Measurements from ENCODE around the gene CPNE8. TPM values are rescaled to one million over a fixed set of nuclear protein-coding genes. Genes with fewer than 3 reads are reported as not detected.

CPNE8 gene
- total and polyA plus RNA-seq, 2 donors (not counting 1 experiment from before 2014, with no cell fraction given): 1.5 to 1.6 TPM

GRCh38 chr12:38633511-38633910 lies 271.9 kb downstream of the CPNE8 start:
- no peak for DNase-seq
- Mint-ChIP-seq H3K4me3 (no peak overlapping the region), H3K27me3 (no peaks in the 10 kb centered on the region), H3K4me1 (no peaks in the 10 kb centered on the region), H3K27ac (no peak overlapping the region), H3K9me3 (ENCODE audit: insufficient read depth) (peaks cover 6% of the 10 kb centered on the region)
- H4K20me1 ChIP-seq (ENCODE audit: control insufficient read depth, insufficient read depth, low read length, poor library complexity, severe bottlenecking): no peaks in the 10 kb centered on the region
- no peak overlapping the region for H3K27ac ChIP-seq (ENCODE audit: low read length in 2 of 2)
- no peak overlapping the region for H3K4me2 ChIP-seq (replicated peaks; ENCODE audit: low read depth, low read length, poor library complexity, severe bottlenecking)
- no peaks in the 10 kb centered on the region for H3K9me3 ChIP-seq (ENCODE audit: control extremely low read depth in 1 of 3, control insufficient read depth in 2 of 3, insufficient read depth in 1 of 3, low read length in 2 of 3)
- no peak for TF ChIP-seq CTCF (IDR thresholded peaks at IDR 0.05)
- no peak overlapping the region for H3K9ac ChIP-seq (ENCODE audit: low read length)
- no peak overlapping the region for H2AFZ ChIP-seq (ENCODE audit: insufficient read depth, low read depth, low read length, poor library complexity, severe bottlenecking)
- H3K4me1 ChIP-seq (ENCODE audit: control insufficient read depth in 2 of 2, insufficient read depth in 2 of 2, low read length in 2 of 2): no peaks in the 10 kb centered on the region
- WGBS (ENCODE audit: insufficient coverage): 71% methylated on average over 1 of the region's 4 CpGs
- no peaks in the 10 kb centered on the region for H3K27me3 ChIP-seq (replicated peaks in 1 of 4; ENCODE audit: control extremely low read depth in 1 of 4, control insufficient read depth in 3 of 4, insufficient read depth in 4 of 4, low read length in 3 of 4)
- H3K36me3 ChIP-seq (replicated peaks in 1 of 2; ENCODE audit: control extremely low read depth in 1 of 2, control insufficient read depth in 1 of 2, extremely low read depth in 1 of 2, insufficient read depth in 2 of 2, low read length in 1 of 2): no peaks in the 10 kb centered on the region
- no peak for ATAC-seq (ENCODE audit: low read depth)
- CTCF ChIA-PET: no interaction called here
- no peaks in the 10 kb centered on the region for H3K79me2 ChIP-seq (ENCODE audit: control insufficient read depth, insufficient read depth, low read length)
- no peak overlapping the region for H3K4me3 ChIP-seq (ENCODE audit: control extremely low read depth in 1 of 5, extremely low read depth in 1 of 5, insufficient read depth in 1 of 5, low read depth in 2 of 5, low read length in 4 of 5)
- intact Hi-C loops (cut with micrococcal nuclease): no loop called here
- POLR2A ChIA-PET: no interaction called here

DNA sequence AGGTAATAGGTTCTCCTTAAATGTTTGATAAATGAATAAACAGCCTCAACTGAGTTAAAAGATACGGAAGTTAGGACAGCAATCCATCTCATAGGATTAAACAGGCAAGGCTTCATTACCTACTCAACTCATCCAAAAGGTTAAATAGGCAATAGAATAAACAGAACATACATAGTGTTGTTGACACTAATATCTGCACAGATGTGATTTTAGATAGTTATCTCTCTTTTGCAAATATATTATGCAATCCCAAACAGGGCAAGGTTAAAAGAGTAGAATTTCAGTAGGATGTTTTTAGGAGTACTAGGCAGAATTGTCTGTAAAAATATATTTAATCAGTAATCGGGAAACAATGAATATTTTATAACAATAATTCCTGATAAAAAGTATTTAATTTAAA lies 276.3 kb downstream of the CPNE8 start:
- TF ChIP-seq CTCF (IDR thresholded peaks at IDR 0.05) (no peak), EZH2 (IDR thresholded peaks at IDR 0.05; ENCODE audit: borderline replicate concordance, insufficient read depth, low read depth, low read length, poor library complexity, severe bottlenecking) (no peak)
- ChIA-PET POLR2A (no interaction called here), CTCF (no interaction called here)
- Histone ChIP-seq H3K9me3 (ENCODE audit: control extremely low read depth in 1 of 3, control insufficient read depth in 2 of 3, insufficient read depth in 1 of 3, low read length in 2 of 3) (no peaks in the 10 kb centered on the region), H2AFZ (ENCODE audit: insufficient read depth, low read depth, low read length, poor library complexity, severe bottlenecking) (no peak overlapping the region), H3K36me3 (replicated peaks in 1 of 2; ENCODE audit: control extremely low read depth in 1 of 2, control insufficient read depth in 1 of 2, extremely low read depth in 1 of 2, insufficient read depth in 2 of 2, low read length in 1 of 2) (no peaks in the 10 kb centered on the region), H3K27ac (ENCODE audit: low read length in 2 of 2) (no peak overlapping the region), H3K27me3 (replicated peaks in 1 of 4; ENCODE audit: control extremely low read depth in 1 of 4, control insufficient read depth in 3 of 4, insufficient read depth in 4 of 4, low read length in 3 of 4) (no peaks in the 10 kb centered on the region), H4K20me1 (ENCODE audit: control insufficient read depth, insufficient read depth, low read length, poor library complexity, severe bottlenecking) (no peaks in the 10 kb centered on the region), H3K4me1 (ENCODE audit: control insufficient read depth in 2 of 2, insufficient read depth in 2 of 2, low read length in 2 of 2) (no peaks in the 10 kb centered on the region), H3K4me2 (replicated peaks; ENCODE audit: low read depth, low read length, poor library complexity, severe bottlenecking) (no peak overlapping the region), H3K9ac (ENCODE audit: low read length) (no peak overlapping the region), H3K4me3 (ENCODE audit: control extremely low read depth in 1 of 5, extremely low read depth in 1 of 5, insufficient read depth in 1 of 5, low read depth in 2 of 5, low read length in 4 of 5) (no peak overlapping the region), H3K79me2 (ENCODE audit: control insufficient read depth, insufficient read depth, low read length) (no peaks in the 10 kb centered on the region)
- DNase-seq: no peak
- intact Hi-C loops (cut with micrococcal nuclease): no loop called here
- no peak for ATAC-seq (ENCODE audit: low read depth)
- no peaks in the 10 kb centered on the region for H3K4me1 Mint-ChIP-seq
- WGBS (ENCODE audit: insufficient coverage): no CpG with 5 or more reads among the region's 2 CpGs
- no peaks in the 10 kb centered on the region for H3K27me3 Mint-ChIP-seq
- no peak overlapping the region for H3K4me3 Mint-ChIP-seq
- peaks cover 2% of the 10 kb centered on the region for H3K9me3 Mint-ChIP-seq (ENCODE audit: insufficient read depth)
- H3K27ac Mint-ChIP-seq: no peak overlapping the region

All from B cell (primary cell).